Hepatocyte (in vitro differentiated cells): ENCODE results near the gene ACTA2. TPM values are rescaled to one million over a fixed set of nuclear protein-coding genes. Genes with fewer than 3 reads are reported as not detected.

Experiments used
- DNase-seq: peaks from one replicate; pipeline ENCODE4 v3.0.0-alpha.2; 2016; ENCODE audit warnings: low spot score
- H2AFZ ChIP-seq: fragments of 200-600 bp; sonication (generic); 2 replicates; pipeline ENCODE4 v1.6.0; 2016; ENCODE audit warnings: antibody characterized with exemption, mild to moderate bottlenecking
- H3K27ac ChIP-seq: fragments of 200-600 bp; sonication (generic); 2 replicates; pipeline ENCODE4 v1.5.1; 2016; ENCODE audit warnings: mild to moderate bottlenecking
- H3K27me3 ChIP-seq: fragments of 200-600 bp; sonication (generic); 2 replicates; pipeline ENCODE4 v1.6.1; 2016
- H3K36me3 ChIP-seq: fragments of 200-600 bp; sonication (generic); replicated peaks from 2 replicates; pipeline ENCODE4 v1.5.1; 2016; ENCODE audit warnings: low read depth; ENCODE audit not compliant: insufficient read depth
- H3K4me1 ChIP-seq: fragments of 200-600 bp; sonication (generic); 2 replicates; pipeline ENCODE4 v1.5.1; 2016; ENCODE audit warnings: mild to moderate bottlenecking, moderate library complexity; ENCODE audit not compliant: insufficient read depth
- H3K4me2 ChIP-seq: fragments of 200-600 bp; sonication (generic); 2 replicates; pipeline ENCODE4 v1.6.0; 2016
- H3K4me3 ChIP-seq: fragments of 200-600 bp; sonication (generic); 2 replicates; pipeline ENCODE4 v1.5.1; 2016; ENCODE audit warnings: mild to moderate bottlenecking
- H3K79me2 ChIP-seq: fragments of 200-600 bp; sonication (generic); 2 replicates; pipeline ENCODE4 v1.6.0; 2017; ENCODE audit warnings: mild to moderate bottlenecking
- H3K9me2 ChIP-seq: fragments of 200-600 bp; sonication (generic); replicated peaks from 2 replicates; pipeline ENCODE4 v1.6.0; 2017; ENCODE audit warnings: mild to moderate bottlenecking; ENCODE audit not compliant: insufficient read depth
- H3K9me3 ChIP-seq: fragments of 200-600 bp; sonication (generic); 2 replicates; pipeline ENCODE4 v1.5.1; 2016; ENCODE audit warnings: low read depth, mild to moderate bottlenecking
- H4K20me1 ChIP-seq: fragments of 200-600 bp; sonication (generic); 2 replicates; pipeline ENCODE4 v1.6.0; 2016; ENCODE audit warnings: mild to moderate bottlenecking; ENCODE audit not compliant: insufficient read depth, poor library complexity, severe bottlenecking
- CTCF ChIP-seq: fragments of 200-600 bp; sonication (generic); IDR thresholded peaks from 2 replicates; pipeline ENCODE4 v1.5.1; 2016; ENCODE audit warnings: antibody characterized with exemption, mild to moderate bottlenecking; ENCODE audit not compliant: poor library complexity
- EZH2 ChIP-seq: fragments of 200-600 bp; sonication (generic); IDR thresholded peaks from 2 replicates; pipeline ENCODE4 v1.6.1; 2016; ENCODE audit warnings: antibody characterized with exemption, mild to moderate bottlenecking, borderline replicate concordance
- EZH2phosphoT487 ChIP-seq: fragments of 200-600 bp; sonication (generic); IDR thresholded peaks from one replicate; pipeline ENCODE4 v1.6.1; 2018; ENCODE audit warnings: antibody characterized with exemption, mild to moderate bottlenecking, low read depth, moderate library complexity; ENCODE audit not compliant: unreplicated experiment, severe bottlenecking
- WGBS: methylation state at CpG from one replicate; pipeline ENCODE4 v1.1.6; 2016; ENCODE audit warnings: low lambda C conversion rate; ENCODE audit errors: missing lambda C conversion rate; 5-methylcytosine and 5-hydroxymethylcytosine counted together
- polyA plus RNA-seq: library from polyadenylated mRNA; unstranded; fragments of >200 nt; fragmentation: Nextera tagmentation; extraction: Ambion mirVana; gene quantifications from 2 replicates; pipeline ENCODE4 v1.2.1, GENCODE V29; 2016
- total RNA-seq: library from RNA; depleted of rRNA; stranded (reverse); fragments of >200 nt; gene quantifications from 2 replicates; pipeline ENCODE4 v1.2.3, GENCODE V29; 2014

ACTA2 gene
- total and polyA plus RNA-seq, 2 experiments from 2014 or later = 207 to 218 TPM

- H3K9me3 ChIP-seq = no peaks in the 10 kb centered on the region
- H3K79me2 ChIP-seq = no peaks in the 10 kb centered on the region
- no peak overlapping the region for H3K4me3 ChIP-seq
- 70% methylated on average over 1 of the region's 1 CpG for WGBS
- H3K4me1 ChIP-seq = no peaks in the 10 kb centered on the region
- H3K4me2 ChIP-seq = no peak overlapping the region
- H2AFZ ChIP-seq = no peak overlapping the region
- no peak overlapping the region for H3K27ac ChIP-seq
- TF ChIP-seq EZH2 (no peak), CTCF (no peak)
- DNase-seq = no peak
- H3K9me2 ChIP-seq = no peaks in the 10 kb centered on the region
- H3K27me3 ChIP-seq = no peaks in the 10 kb centered on the region
- no peaks in the 10 kb centered on the region for H3K36me3 ChIP-seq
- H4K20me1 ChIP-seq = no peaks in the 10 kb centered on the region
Measured at GRCh38 chr10:88999625-89000024, 47.1 kb upstream of the ACTA2 start.

- WGBS = 94% methylated on average over 1 of the region's 1 CpG
- H3K9me2 ChIP-seq = no peaks in the 10 kb centered on the region
- no peak for DNase-seq
- no peak overlapping the region for H2AFZ ChIP-seq
- no peaks in the 10 kb centered on the region for H3K36me3 ChIP-seq
- peaks cover 10% of the 10 kb centered on the region for H3K79me2 ChIP-seq
- no peak overlapping the region for H3K27ac ChIP-seq
- no peak overlapping the region for H3K4me3 ChIP-seq
- no peaks in the 10 kb centered on the region for H3K27me3 ChIP-seq
- no peaks in the 10 kb centered on the region for H4K20me1 ChIP-seq
- H3K4me1 ChIP-seq = peaks cover 8% of the 10 kb centered on the region
- TF ChIP-seq EZH2 (no peak), EZH2phosphoT487 (no peak), CTCF (no peak)
- no peak overlapping the region for H3K4me2 ChIP-seq
- no peaks in the 10 kb centered on the region for H3K9me3 ChIP-seq
Measured at GRCh38 chr10:88996927-88997326, 44.4 kb upstream of the ACTA2 start.

- Histone ChIP-seq H4K20me1 (no peaks in the 10 kb centered on the region), H3K27ac (no peak overlapping the region), H3K9me3 (no peaks in the 10 kb centered on the region), H3K4me1 (peaks cover 10% of the 10 kb centered on the region), H3K4me3 (no peak overlapping the region), H2AFZ (no peak overlapping the region), H3K79me2 (peaks cover 10% of the 10 kb centered on the region), H3K36me3 (no peaks in the 10 kb centered on the region), H3K9me2 (no peaks in the 10 kb centered on the region), H3K4me2 (no peak overlapping the region), H3K27me3 (no peaks in the 10 kb centered on the region)
- WGBS = 95% methylated on average over 7 of the region's 7 CpGs
- TF ChIP-seq EZH2 = no peak
- TF ChIP-seq CTCF = no peak
- no peak for TF ChIP-seq EZH2phosphoT487
- no peak for DNase-seq
Measured at GRCh38 chr10:88995156-88995876, 42.7 kb upstream of the ACTA2 start.
